Fibroblast of mammary gland (primary cell): Measurements from ENCODE around the gene CLCN6.

Source experiments
- DNase-seq: peaks from one replicate; pipeline ENCODE4 v3.0.0-alpha.2; 2010; ENCODE audit warnings: low read depth
- H3K4me3 ChIP-seq: 2 replicates; pipeline ENCODE4 v1.5.1; 2011; ENCODE audit warnings: low read depth, mild to moderate bottlenecking, low read length, moderate library complexity; ENCODE audit not compliant: control insufficient read depth
- TF ChIP-seq, protein P1 (sequence below): conservative IDR thresholded peaks from 2 replicates; pipeline ENCODE4 v1.5.1; 2011; ENCODE audit warnings: low read depth, low read length, inconsistent platforms; ENCODE audit not compliant: control insufficient read depth, insufficient read depth

Gene CLCN6

GRCh38 chr1:11845641-11846335 lies 39.8 kb downstream of the CLCN6 start:
- peak; percentile 24 for DNase-seq
- TF ChIP-seq, protein P1, sequence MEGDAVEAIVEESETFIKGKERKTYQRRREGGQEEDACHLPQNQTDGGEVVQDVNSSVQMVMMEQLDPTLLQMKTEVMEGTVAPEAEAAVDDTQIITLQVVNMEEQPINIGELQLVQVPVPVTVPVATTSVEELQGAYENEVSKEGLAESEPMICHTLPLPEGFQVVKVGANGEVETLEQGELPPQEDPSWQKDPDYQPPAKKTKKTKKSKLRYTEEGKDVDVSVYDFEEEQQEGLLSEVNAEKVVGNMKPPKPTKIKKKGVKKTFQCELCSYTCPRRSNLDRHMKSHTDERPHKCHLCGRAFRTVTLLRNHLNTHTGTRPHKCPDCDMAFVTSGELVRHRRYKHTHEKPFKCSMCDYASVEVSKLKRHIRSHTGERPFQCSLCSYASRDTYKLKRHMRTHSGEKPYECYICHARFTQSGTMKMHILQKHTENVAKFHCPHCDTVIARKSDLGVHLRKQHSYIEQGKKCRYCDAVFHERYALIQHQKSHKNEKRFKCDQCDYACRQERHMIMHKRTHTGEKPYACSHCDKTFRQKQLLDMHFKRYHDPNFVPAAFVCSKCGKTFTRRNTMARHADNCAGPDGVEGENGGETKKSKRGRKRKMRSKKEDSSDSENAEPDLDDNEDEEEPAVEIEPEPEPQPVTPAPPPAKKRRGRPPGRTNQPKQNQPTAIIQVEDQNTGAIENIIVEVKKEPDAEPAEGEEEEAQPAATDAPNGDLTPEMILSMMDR = no peak
- no peak overlapping the region for H3K4me3 ChIP-seq

DNA sequence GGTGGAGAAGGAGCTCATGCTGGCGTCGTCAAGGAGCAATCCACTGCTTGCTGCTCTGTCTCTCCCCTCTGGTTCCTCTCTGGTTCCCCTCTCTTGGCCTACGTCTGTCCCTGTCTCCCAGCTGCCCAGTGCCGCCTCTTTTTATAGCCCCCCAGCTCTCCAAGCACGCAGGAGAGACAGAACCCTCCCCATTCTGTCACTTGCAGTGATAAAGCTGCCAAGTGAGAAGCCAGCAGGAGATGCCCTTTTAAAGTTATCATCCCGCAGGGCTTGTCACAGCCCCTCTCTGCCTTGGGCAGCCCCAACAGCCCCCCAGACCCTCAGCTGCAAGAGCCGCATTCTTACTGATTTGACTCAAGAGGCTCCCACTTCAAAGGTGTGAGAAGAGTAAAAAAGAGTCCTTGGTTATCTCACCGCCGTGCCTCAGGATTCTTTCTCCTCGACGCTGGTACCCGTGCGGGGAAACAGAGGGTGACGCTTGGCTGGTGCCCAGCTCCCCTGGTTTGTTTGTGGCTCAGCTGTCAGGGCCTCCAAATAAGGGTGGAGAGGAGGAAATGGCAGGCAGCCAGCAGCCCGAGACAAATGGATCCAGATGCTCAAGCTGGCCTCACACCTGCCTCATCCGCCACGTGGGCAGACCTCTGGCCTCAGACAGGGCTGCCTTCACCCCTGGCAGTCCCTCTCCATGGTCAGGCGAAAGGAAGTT lies 41.8 kb downstream of the CLCN6 start, which contains the start of gene NPPA:
Gene NPPA, minus strand, starts transcription at position 117 of the 706 bp plus-strand sequence. Its CDS starts 99 bp downstream, at position 18.
- H3K4me3 ChIP-seq = no peak within 1 kb of the TSS
- DNase-seq = peak; percentile 29
- TF ChIP-seq, protein P1 = no peak

GRCh38 chr1:11848373-11848700 lies 42.3 kb downstream of the CLCN6 start:
- no peak for DNase-seq
- TF ChIP-seq, protein P1 = no peak
- no peak overlapping the region for H3K4me3 ChIP-seq

DNA sequence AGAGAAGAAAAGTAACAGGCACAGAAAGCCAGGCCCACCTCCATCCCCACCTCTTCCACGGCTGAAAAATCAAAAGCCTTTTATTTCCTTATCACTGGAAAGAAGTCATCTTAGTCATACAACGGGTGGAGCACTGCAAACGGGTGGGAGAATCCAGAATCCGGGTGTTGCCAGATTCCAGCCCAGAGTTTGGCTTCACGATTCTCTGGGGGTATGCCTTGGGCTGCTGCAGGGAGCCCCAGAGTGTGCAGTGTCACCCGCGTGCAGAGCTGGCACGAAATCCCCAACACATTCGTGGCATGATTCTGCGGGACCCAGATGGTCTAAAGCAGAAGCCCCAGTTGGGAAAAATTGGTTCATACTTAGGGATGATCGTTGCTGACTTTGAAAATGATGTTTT lies 44.2 kb downstream of the CLCN6 start:
- no peak for DNase-seq
- TF ChIP-seq, protein P1 = no peak
- H3K4me3 ChIP-seq = no peak overlapping the region

DNA sequence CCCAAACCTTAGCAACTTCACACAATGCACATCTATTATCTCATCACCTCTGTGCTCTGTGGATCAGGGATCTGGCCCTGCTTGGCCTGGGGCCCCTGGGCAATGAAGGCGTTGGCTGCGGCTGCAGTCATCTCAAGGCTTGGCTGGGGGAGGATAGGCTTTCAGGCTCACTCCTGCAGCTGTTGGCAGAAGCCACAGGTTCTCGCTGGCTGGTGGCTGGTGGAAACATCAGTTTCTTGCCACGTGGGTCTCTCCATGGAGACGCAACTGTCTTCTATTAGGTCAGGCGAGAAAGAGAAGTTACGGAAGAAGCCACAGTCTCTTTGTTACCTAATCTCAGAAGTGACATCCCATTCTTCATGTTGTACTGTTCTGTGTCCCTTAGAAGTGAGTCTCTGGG lies 45.2 kb downstream of the CLCN6 start:
- TF ChIP-seq, protein P1 = no peak
- H3K4me3 ChIP-seq = no peak overlapping the region
- DNase-seq = peak; percentile 18

GRCh38 chr1:11854519-11854918 lies 48.5 kb downstream of the CLCN6 start:
- H3K4me3 ChIP-seq = no peak overlapping the region
- TF ChIP-seq, protein P1 = no peak
- no peak for DNase-seq
